Testis (tissue), 3 donors: Measurements from ENCODE around the gene ARMCX4. TPM values are rescaled to one million over a fixed set of nuclear protein-coding genes. Genes with fewer than 3 reads are reported as not detected.
"Not testable (repeated sequence)": the region's sequence is repeated elsewhere in the genome, so short reads cannot be mapped to it uniquely, and the experiment has no call there.

ENCODE experiments used
- DNase-seq: peaks from one replicate; pipeline ENCODE4 v3.0.0-alpha.2; 2019
- H3K27ac ChIP-seq, 2 donors: fragments of 200-600 bp; sonication (generic); one replicate each; pipeline ENCODE4 v1.5.1; 2019
- H3K27me3 ChIP-seq: fragments of 200-600 bp; sonication (generic); one replicate; pipeline ENCODE4 v1.5.1; 2019
- H3K36me3 ChIP-seq: fragments of 200-600 bp; sonication (generic); one replicate; pipeline ENCODE4 v1.5.1; 2017; ENCODE audit warnings: low read depth; ENCODE audit errors: missing control alignments
- H3K4me1 ChIP-seq: fragments of 200-600 bp; sonication (generic); one replicate; pipeline ENCODE4 v1.5.1; 2019
- H3K4me3 ChIP-seq, 2 donors: fragments of 200-600 bp; sonication (generic); one replicate each; pipeline ENCODE4 v1.5.1; 2017 to 2019
- H3K9me3 ChIP-seq: fragments of 200-600 bp; sonication (generic); one replicate; pipeline ENCODE4 v1.5.1; 2017
- POLR2A ChIP-seq: fragments of 450-650 bp; IDR thresholded peaks from one replicate; pipeline ENCODE4 v1.6.1; 2017; ENCODE audit warnings: antibody characterized with exemption, mild to moderate bottlenecking, moderate library complexity
- WGBS, 2 donors: methylation state at CpG; one replicate each; pipeline ENCODE4 v1.1.5; 2018; 5-methylcytosine and 5-hydroxymethylcytosine counted together
- intact Hi-C: fragments of 100-400 bp; cut with DNase I; formaldehyde crosslinking; loops from one replicate; pipeline ENCODE4 v1.15.1; 2023; ENCODE audit warnings: low total_unique reads
- polyA plus RNA-seq: library from polyadenylated mRNA; stranded (reverse); fragments of 350-450 nt; fragmentation: Illumina TruSeq; extraction: RNeasy Lipid Tissue Mini Kit (QIAGEN cat#74804); gene quantifications from one replicate; pipeline ENCODE4 v1.2.3, GENCODE V29; 2014; ENCODE audit warnings: low read depth, low replicate concordance; ENCODE audit not compliant: insufficient read depth
- total RNA-seq, 2 donors: library from RNA; depleted of rRNA; stranded (reverse); fragments of >200 nt; gene quantifications; one replicate each; pipeline ENCODE4 v1.2.3, GENCODE V29; 2016
- TF ChIP-seq, protein P1 (sequence below), 3 experiments: fragments of 450-650 bp in 2 of 3; fragments of 200-600 bp in 1 of 3; sonication (generic) in 1 of 3; IDR thresholded peaks; one replicate each; pipeline ENCODE4 v1.5.1; 2016 to 2019; ENCODE audit warnings: antibody characterized with exemption in 3 of 3, mild to moderate bottlenecking in 2 of 3, moderate library complexity in 1 of 3

The ARMCX4 gene
- total and polyA plus RNA-seq, 3 donors from 2014 or later: 4.5 to 13.3 (median 12.1) TPM

DNA sequence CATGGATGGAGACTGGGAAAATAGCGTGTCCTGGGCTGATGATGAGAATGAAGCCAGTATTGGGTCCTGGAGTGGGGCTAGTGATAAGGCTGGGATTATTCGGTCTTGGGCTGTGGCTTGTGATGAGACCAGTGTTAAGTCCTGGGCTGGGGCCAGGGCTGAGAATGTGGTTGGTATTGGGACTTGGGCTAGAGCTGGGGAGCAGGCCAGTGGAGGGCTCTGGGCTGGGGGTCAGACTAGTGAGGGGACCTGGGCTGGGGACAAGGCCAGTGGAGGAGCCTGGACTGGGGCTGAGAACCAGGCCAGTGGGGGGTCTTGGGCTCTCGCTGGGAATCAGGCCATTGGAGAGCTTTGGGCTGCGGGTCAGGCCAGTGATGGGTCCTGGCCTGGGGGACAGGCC lies 6.7 kb downstream of the ARMCX4 start:
- no peak for TF ChIP-seq POLR2A
- TF ChIP-seq, protein P1, sequence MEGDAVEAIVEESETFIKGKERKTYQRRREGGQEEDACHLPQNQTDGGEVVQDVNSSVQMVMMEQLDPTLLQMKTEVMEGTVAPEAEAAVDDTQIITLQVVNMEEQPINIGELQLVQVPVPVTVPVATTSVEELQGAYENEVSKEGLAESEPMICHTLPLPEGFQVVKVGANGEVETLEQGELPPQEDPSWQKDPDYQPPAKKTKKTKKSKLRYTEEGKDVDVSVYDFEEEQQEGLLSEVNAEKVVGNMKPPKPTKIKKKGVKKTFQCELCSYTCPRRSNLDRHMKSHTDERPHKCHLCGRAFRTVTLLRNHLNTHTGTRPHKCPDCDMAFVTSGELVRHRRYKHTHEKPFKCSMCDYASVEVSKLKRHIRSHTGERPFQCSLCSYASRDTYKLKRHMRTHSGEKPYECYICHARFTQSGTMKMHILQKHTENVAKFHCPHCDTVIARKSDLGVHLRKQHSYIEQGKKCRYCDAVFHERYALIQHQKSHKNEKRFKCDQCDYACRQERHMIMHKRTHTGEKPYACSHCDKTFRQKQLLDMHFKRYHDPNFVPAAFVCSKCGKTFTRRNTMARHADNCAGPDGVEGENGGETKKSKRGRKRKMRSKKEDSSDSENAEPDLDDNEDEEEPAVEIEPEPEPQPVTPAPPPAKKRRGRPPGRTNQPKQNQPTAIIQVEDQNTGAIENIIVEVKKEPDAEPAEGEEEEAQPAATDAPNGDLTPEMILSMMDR (IDR thresholded peaks at IDR 0.05): no peak
- no peaks in the 10 kb centered on the region for H3K9me3 ChIP-seq
- H3K27ac ChIP-seq: no peak overlapping the region
- no peaks in the 10 kb centered on the region for H3K36me3 ChIP-seq
- 100% methylated on average over 2 to 4 of the region's 4 CpGs for WGBS, 2 donors
- DNase-seq: no peak
- H3K4me3 ChIP-seq: no peak overlapping the region
- H3K27me3 ChIP-seq: no peaks in the 10 kb centered on the region
- H3K4me1 ChIP-seq: no peaks in the 10 kb centered on the region
- intact Hi-C loops: no loop called here

DNA sequence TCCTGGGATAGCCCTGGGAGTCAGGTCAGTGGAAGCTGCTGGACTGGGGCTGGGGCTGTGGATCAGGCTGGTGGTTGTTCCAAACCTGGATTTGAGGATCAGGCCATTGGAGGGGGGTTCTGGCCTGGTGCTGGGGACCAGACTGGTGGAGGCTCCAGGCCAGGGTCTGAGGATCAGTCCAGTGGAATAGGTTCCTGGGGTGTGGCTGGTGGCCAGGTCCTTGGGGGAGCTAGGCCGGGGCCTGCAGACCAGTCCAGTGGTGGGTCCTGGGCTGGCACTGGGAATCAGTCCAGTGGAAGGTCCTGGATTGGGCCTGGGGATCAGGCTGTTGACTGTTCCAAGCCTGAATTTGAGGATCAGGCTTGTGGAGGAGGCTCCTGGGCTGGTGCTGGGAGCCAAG lies 8.0 kb downstream of the ARMCX4 start:
- H3K9me3 ChIP-seq: no peaks in the 10 kb centered on the region
- WGBS, 2 donors: 60% methylated on average over 1 of the region's 1 CpG; no CpG with 5 or more reads in 1 of the 2 donors
- H3K4me1 ChIP-seq: no peaks in the 10 kb centered on the region
- no peaks in the 10 kb centered on the region for H3K36me3 ChIP-seq
- H3K27ac ChIP-seq: no peak overlapping the region
- H3K4me3 ChIP-seq: no peak overlapping the region
- TF ChIP-seq POLR2A: no peak
- TF ChIP-seq, protein P1 (IDR thresholded peaks at IDR 0.05): no peak
- DNase-seq: no peak
- intact Hi-C loops: no loop called here
- H3K27me3 ChIP-seq: no peaks in the 10 kb centered on the region

DNA sequence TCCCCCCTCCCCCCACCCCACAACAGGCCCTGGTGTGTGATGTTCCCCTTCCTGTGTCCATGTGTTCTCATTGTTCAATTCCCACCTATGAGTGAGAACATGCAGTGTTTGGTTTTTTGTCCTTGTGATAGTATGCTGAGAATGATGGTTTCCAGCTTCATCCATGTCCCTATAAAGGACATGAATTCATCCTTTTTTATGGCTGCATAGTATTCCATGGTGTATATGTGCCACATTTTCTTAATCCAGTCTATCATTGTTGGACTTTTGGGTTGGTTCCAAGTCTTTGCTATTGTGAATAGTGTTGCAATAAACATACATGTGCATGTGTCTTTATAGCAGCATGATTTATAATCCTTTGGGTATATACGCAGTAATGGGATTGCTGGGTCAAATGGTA lies 17.7 kb downstream of the ARMCX4 start:
- H3K9me3 ChIP-seq, H3K4me3 ChIP-seq, intact Hi-C loops, H3K27ac ChIP-seq, DNase-seq, H3K27me3 ChIP-seq, H3K36me3 ChIP-seq, H3K4me1 ChIP-seq: not testable (repeated sequence)
- 89 to 100% methylated on average over 1 of the region's 1 CpG for WGBS, 2 donors

DNA sequence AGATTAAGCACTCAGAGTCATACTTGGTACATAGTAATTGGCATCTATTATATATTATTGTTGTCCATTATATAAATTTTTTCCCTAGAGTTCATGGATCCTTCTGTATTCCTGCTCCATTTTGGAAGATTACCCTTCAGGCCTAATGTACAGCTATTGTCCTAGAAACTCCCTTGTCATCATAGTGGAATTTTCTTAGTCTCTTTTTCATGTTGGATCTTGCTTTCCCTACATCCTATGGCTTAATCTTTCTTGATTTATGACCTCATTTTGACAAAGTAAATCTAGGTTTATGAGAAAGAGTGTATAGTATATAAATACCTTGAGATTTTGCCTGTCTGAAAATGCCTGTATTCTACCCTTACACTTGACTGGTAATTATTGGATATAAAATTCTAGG lies 22.1 kb downstream of the ARMCX4 start:
- intact Hi-C loops: no loop called here
- Histone ChIP-seq H3K4me1 (no peaks in the 10 kb centered on the region), H3K4me3 (no peak overlapping the region), H3K27ac (no peak overlapping the region), H3K9me3 (no peaks in the 10 kb centered on the region), H3K36me3 (no peaks in the 10 kb centered on the region), H3K27me3 (no peaks in the 10 kb centered on the region)
- DNase-seq: no peak
- TF ChIP-seq POLR2A: no peak
- TF ChIP-seq, protein P1 (IDR thresholded peaks at IDR 0.05): no peak

DNA sequence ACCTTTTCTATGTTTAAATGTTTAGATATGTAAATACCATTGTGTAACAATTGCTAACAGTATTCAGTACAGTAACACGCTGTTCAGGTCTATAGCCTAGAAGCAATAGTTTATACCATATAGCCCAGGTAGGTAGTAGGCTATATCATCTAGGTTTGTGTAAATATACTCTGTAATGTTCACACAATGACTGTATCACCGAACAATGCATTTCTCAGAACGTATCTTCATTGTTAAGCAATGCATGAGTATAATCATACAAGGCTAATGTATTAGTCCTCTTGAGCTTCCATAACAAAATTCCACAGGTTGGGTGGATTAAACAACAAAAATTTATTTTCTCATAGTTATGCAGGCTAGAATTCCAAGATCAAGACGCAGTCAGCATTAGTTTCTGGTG lies 22.7 kb downstream of the ARMCX4 start:
- Histone ChIP-seq H3K9me3 (no peaks in the 10 kb centered on the region), H3K27ac (no peak overlapping the region), H3K4me3 (no peak overlapping the region), H3K36me3 (no peaks in the 10 kb centered on the region), H3K4me1 (no peaks in the 10 kb centered on the region), H3K27me3 (no peaks in the 10 kb centered on the region)
- TF ChIP-seq, protein P1 (IDR thresholded peaks at IDR 0.05): no peak
- TF ChIP-seq POLR2A: no peak
- no peak for DNase-seq
- WGBS, 2 donors: 95 to 98% methylated on average over 4 of the region's 4 CpGs
- intact Hi-C loops: no loop called here
